Astrocyte (in vitro differentiated cells and primary cell): Measurements from ENCODE around the gene DUSP28. TPM values are rescaled to one million over a fixed set of nuclear protein-coding genes. Genes with fewer than 3 reads are reported as not detected.

Source experiments
- DNase-seq: peaks from one replicate; pipeline ENCODE4 v3.0.0-alpha.2; 2010; ENCODE audit warnings: low read depth
- FAIRE-seq: peaks from 2 replicates; lab custom pipeline; 2011; peaks lifted over from hg19 to GRCh38; lab: Jason Lieb, UNC
- H2AFZ ChIP-seq: 2 replicates; pipeline ENCODE4 v1.6.0; 2012; ENCODE audit warnings: low read depth, low read length, inconsistent platforms
- H3K27ac ChIP-seq: 2 replicates; pipeline ENCODE4 v1.5.1; 2011; ENCODE audit warnings: low read depth, low read length, inconsistent platforms
- H3K27me3 ChIP-seq: 2 replicates; pipeline ENCODE4 v1.6.0; 2011; ENCODE audit warnings: low read length, inconsistent platforms; ENCODE audit not compliant: insufficient read depth
- H3K36me3 ChIP-seq: 2 replicates; pipeline ENCODE4 v1.5.1; 2011; ENCODE audit warnings: low read length, inconsistent platforms; ENCODE audit not compliant: insufficient read depth
- H3K4me1 ChIP-seq: 2 replicates; pipeline ENCODE4 v1.5.1; 2011; ENCODE audit warnings: low read length, inconsistent platforms; ENCODE audit not compliant: insufficient read depth
- H3K4me2 ChIP-seq: 2 replicates; pipeline ENCODE4 v1.6.0; 2012; ENCODE audit warnings: low read length, inconsistent platforms
- H3K4me3 ChIP-seq: 2 replicates; pipeline ENCODE4 v1.5.1; 2011; ENCODE audit warnings: low read depth, mild to moderate bottlenecking, low read length, inconsistent platforms; ENCODE audit not compliant: insufficient read depth
- H3K79me2 ChIP-seq: 2 replicates; pipeline ENCODE4 v1.6.0; 2012; ENCODE audit warnings: mild to moderate bottlenecking, low read length, inconsistent platforms; ENCODE audit not compliant: insufficient read depth
- H3K9ac ChIP-seq: 2 replicates; pipeline ENCODE4 v1.6.0; 2012; ENCODE audit warnings: mild to moderate bottlenecking, low read length, inconsistent platforms
- H3K9me3 ChIP-seq: 2 replicates; pipeline ENCODE4 v1.5.1; 2012; ENCODE audit warnings: low read depth, mild to moderate bottlenecking, low read length, inconsistent platforms; ENCODE audit not compliant: insufficient read depth
- H4K20me1 ChIP-seq: 2 replicates; pipeline ENCODE4 v1.6.0; 2012; ENCODE audit warnings: low read length, inconsistent platforms; ENCODE audit not compliant: insufficient read depth
- H3K27ac Mint-ChIP-seq: one replicate; pipeline ENCODE4 v1.8.0; 2021; ENCODE audit warnings: mild to moderate bottlenecking, mixed read lengths; ENCODE audit not compliant: unreplicated experiment
- H3K27me3 Mint-ChIP-seq: one replicate; pipeline ENCODE4 v1.8.0; 2021; ENCODE audit warnings: low read depth, mixed read lengths; ENCODE audit not compliant: unreplicated experiment
- H3K36me3 Mint-ChIP-seq: one replicate; pipeline ENCODE4 v1.8.0; 2021; ENCODE audit warnings: low read depth, mixed read lengths; ENCODE audit not compliant: unreplicated experiment
- H3K4me1 Mint-ChIP-seq: one replicate; pipeline ENCODE4 v1.8.0; 2021; ENCODE audit warnings: low read depth, mixed read lengths; ENCODE audit not compliant: unreplicated experiment
- H3K4me3 Mint-ChIP-seq: one replicate; pipeline ENCODE4 v1.8.0; 2021; ENCODE audit warnings: mild to moderate bottlenecking, moderate library complexity, mixed read lengths; ENCODE audit not compliant: unreplicated experiment
- H3K9me3 Mint-ChIP-seq: one replicate; pipeline ENCODE4 v1.8.0; 2021; ENCODE audit warnings: mild to moderate bottlenecking, mixed read lengths; ENCODE audit not compliant: unreplicated experiment
- EZH2 ChIP-seq: IDR thresholded peaks from 2 replicates; pipeline ENCODE4 v1.6.1; 2012; ENCODE audit warnings: mild to moderate bottlenecking, low read length, inconsistent platforms; ENCODE audit not compliant: insufficient read depth
- total RNA-seq: library from RNA; stranded (reverse); gene quantifications from 2 replicates; pipeline ENCODE4 v1.2.1, GENCODE V29; 2021
- TF ChIP-seq, protein P1 (sequence below): IDR thresholded peaks from 2 replicates; pipeline ENCODE4 v1.5.1; 2011; ENCODE audit warnings: low read depth, mild to moderate bottlenecking, inconsistent platforms, low read length, moderate library complexity; ENCODE audit not compliant: insufficient read depth

DUSP28 gene
- total RNA-seq, 1 donor from 2014 or later = 4.1 TPM

DNA sequence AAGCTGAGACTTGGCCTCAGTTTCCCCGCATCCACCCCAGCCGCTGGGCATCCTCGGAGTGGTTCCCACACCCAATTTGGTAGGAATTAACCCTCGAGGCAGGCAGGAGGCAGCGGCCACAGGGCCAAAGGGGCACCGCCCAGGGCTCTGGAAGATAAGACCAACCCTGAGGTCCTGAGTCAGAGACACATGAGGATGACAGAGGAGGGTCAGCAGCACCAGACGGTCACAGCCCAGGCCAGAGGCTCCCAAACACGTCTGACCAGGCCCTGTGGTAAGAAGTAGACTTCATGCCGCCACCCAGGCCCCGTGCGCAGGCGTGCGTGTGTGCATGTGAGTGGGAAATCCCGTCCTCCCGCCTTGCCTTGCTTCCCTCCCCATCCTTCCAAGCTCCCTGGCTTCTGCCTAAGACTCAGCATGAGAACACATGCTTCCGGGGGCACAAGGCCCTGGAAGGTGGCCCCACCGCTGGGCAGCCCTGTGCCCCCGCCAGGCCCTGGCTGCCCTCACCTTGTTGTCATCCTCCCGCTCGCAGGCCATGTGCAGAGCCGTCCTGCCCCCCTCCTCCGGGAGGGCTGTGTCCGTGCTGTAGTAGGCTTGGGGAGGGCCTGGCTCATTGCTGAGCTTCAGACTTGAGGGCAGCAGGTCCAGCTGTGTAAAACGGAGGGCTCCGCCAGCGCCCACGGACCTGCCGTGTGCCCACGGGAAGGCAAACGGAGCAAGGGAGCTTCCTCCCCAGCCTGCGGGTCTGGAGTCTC lies 48.6 kb upstream of the DUSP28 start:
- no peak for TF ChIP-seq EZH2
- TF ChIP-seq, protein P1, sequence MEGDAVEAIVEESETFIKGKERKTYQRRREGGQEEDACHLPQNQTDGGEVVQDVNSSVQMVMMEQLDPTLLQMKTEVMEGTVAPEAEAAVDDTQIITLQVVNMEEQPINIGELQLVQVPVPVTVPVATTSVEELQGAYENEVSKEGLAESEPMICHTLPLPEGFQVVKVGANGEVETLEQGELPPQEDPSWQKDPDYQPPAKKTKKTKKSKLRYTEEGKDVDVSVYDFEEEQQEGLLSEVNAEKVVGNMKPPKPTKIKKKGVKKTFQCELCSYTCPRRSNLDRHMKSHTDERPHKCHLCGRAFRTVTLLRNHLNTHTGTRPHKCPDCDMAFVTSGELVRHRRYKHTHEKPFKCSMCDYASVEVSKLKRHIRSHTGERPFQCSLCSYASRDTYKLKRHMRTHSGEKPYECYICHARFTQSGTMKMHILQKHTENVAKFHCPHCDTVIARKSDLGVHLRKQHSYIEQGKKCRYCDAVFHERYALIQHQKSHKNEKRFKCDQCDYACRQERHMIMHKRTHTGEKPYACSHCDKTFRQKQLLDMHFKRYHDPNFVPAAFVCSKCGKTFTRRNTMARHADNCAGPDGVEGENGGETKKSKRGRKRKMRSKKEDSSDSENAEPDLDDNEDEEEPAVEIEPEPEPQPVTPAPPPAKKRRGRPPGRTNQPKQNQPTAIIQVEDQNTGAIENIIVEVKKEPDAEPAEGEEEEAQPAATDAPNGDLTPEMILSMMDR = no peak
- H3K9ac ChIP-seq = no peak overlapping the region
- H3K4me3 ChIP-seq = no peak overlapping the region
- no peak for DNase-seq
- H3K4me2 ChIP-seq = no peak overlapping the region
- H3K36me3 ChIP-seq = no peaks in the 10 kb centered on the region
- H2AFZ ChIP-seq = no peak overlapping the region
- no peak overlapping the region for H3K27ac ChIP-seq
- no peak overlapping the region for H3K4me3 Mint-ChIP-seq
- peaks cover 12% of the 10 kb centered on the region for H3K36me3 Mint-ChIP-seq
- no peaks in the 10 kb centered on the region for H3K27me3 ChIP-seq
- peaks cover 31% of the 10 kb centered on the region for H3K27me3 Mint-ChIP-seq
- H3K27ac Mint-ChIP-seq = no peak overlapping the region
- no peaks in the 10 kb centered on the region for H3K4me1 Mint-ChIP-seq
- H3K4me1 ChIP-seq = no peaks in the 10 kb centered on the region
- FAIRE-seq = no peak
- no peaks in the 10 kb centered on the region for H3K9me3 ChIP-seq
- H3K79me2 ChIP-seq = no peaks in the 10 kb centered on the region
- H4K20me1 ChIP-seq = no peaks in the 10 kb centered on the region
- peaks cover 5% of the 10 kb centered on the region for H3K9me3 Mint-ChIP-seq

DNA sequence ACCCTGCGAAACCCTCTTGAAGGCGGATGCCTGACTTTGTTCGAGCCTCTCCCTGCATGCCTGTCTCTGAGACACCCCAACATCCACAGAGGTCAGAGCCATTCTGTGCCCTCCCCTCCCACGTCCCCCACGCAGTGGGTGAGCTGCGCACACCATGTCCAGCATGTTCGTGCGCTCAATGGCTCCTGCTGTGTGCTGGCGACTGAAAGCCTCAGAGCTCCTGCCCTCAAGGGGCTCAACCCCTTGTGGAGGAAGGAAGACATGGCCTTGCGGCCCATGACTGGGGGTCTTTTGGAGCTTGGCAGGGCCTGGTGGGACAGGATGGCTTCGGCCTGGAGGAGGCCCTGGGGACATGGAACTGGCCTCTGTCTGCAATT lies 48.1 kb upstream of the DUSP28 start:
- Histone ChIP-seq H3K4me1 (no peaks in the 10 kb centered on the region), H3K27me3 (no peaks in the 10 kb centered on the region), H3K27ac (no peak overlapping the region), H3K4me3 (no peak overlapping the region), H2AFZ (no peak overlapping the region), H3K4me2 (no peak overlapping the region), H4K20me1 (no peaks in the 10 kb centered on the region), H3K9ac (no peak overlapping the region), H3K79me2 (no peaks in the 10 kb centered on the region), H3K36me3 (no peaks in the 10 kb centered on the region), H3K9me3 (no peaks in the 10 kb centered on the region)
- no peak for TF ChIP-seq EZH2
- TF ChIP-seq, protein P1 = no peak
- Mint-ChIP-seq H3K36me3 (peaks cover 12% of the 10 kb centered on the region), H3K4me1 (no peaks in the 10 kb centered on the region), H3K27ac (no peak overlapping the region), H3K9me3 (peaks cover 5% of the 10 kb centered on the region), H3K27me3 (peaks cover 32% of the 10 kb centered on the region), H3K4me3 (no peak overlapping the region)
- DNase-seq (no peak), FAIRE-seq (no peak)
